ENCODE measurements around the gene TFAP2E.

The TFAP2E gene

GRCh38 chr1:35573198-35574124 is at the start of gene TFAP2E:
Gene TFAP2E, plus strand, starts transcription at chr1:35573314. Its CDS starts 264 bp downstream, at chr1:35573578.
- DNase-seq = peak in 44 of 58 donors; percentile 8 to 79 (median 30)

- no peak for DNase-seq
These were observed 49.0 kb upstream of the TFAP2E start for GRCh38 chr1:35524106-35524505.

- DNase-seq = no peak
These were observed 42.9 kb upstream of the TFAP2E start for GRCh38 chr1:35530168-35530567.

DNA sequence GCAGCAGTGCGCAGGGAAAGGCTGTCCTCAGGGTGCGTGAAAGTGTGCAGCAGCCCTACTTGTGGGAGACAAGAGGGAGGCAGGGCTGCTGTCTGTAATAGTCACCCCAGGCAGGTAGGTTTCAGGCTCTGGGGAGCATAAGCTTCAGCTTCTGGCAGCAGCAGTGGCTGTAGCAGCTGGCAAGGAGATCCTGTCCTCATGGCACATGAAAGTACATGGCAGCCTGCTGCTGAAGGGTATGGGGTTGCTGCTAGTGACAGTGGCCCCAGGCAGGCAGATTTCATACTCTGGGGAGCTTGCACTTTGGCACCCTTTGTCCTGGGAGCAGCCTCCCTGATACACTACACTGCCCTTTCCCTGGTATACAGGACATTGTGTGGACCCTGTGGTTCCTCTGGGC is 42.2 kb upstream of the TFAP2E start:
- DNase-seq = no peak

GRCh38 chr1:35531368-35531767 is 41.7 kb upstream of the TFAP2E start:
- no peak for DNase-seq

GRCh38 chr1:35532497-35533223 is 40.5 kb upstream of the TFAP2E start:
- DNase-seq = peak in 8 of 58 donors; percentile 1 to 78 (median 11)

DNA sequence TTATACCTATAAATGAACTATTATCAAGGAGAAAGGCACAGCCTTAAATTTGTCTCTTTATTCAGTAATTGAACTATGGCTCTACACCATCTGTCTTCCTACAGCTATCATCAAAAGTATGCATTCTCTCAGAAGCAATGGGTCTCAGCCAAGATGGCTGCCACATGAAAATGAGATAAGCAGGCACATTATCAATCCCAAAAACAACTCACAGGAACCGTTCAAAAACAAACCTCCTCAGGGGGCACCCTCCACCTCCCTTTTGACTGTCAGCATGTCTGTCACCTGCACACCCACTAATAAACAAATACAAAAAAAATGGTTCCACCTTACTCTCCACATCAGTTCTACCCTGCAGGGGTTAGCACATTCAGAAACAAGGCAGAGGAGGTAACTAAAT is 39.5 kb upstream of the TFAP2E start:
- DNase-seq = no peak

- no peak for DNase-seq
These were observed 37.9 kb upstream of the TFAP2E start for GRCh38 chr1:35535243-35535642.

DNA sequence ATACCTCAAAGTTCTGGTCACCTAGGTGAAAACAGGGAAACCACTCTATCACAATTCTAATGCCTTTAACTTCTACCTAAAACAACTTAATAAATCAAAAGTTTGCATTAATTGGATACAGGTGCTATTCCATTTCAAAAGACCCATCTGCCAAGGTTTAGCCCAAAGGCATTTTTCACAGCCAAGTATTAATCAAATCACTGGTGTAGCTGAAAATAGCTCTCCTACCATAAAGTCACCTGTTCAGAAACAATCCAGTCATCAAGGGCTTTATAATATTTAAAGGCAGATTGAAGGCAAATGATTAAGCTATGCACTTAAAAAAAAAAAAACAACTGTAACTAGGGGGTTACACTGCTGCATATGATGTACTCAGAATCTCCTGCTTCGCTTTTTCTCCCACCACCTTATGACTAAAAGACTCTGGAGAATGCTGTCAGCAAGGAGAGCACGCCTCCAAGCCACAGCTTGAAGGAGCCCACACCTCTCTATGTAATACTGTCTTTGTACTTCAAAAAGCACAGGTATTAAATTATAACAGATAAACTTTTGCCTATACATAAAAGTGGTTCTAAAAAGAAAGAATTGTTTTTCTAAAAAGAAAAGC is 36.5 kb upstream of the TFAP2E start:
- peak in 1 of 58 donors; percentile 7 for DNase-seq

GRCh38 chr1:35537806-35538205 is 35.3 kb upstream of the TFAP2E start:
- DNase-seq = no peak

DNA sequence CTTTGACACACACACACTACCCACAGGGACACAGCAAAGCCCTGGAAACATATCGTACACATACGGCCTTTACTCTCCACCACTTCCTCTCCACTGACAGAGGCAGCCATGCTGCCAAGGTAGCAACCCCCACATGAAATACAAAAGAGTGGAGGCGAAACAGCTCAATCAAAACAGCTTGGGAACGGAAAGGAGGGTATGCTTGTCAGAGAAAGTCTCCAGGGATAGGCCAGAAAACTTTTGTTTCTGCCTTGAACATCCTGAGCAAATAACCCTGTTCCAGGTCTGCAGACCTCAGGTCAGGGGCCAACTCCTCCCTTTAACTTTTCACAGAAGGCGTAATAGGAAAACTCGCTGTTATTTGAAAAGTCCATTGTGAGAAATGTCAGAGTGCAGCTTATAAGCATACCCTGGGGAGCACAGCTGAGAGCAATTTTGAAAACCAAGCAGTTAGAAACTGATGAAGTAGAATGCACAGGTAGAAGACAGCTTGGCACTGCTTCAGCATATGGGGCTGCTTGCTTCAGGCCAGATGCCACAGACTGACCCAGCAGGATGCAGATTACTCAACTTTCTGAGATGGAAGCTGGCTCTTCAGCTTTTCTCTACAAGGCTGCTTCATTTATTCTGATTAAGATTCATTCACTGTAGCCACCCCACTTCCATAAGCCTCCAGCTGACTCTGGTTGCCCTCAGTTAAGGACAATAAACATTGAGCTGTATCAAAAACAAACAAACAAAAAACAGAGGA is 33.9 kb upstream of the TFAP2E start:
- peak in 1 of 58 donors; percentile 14 for DNase-seq

DNA sequence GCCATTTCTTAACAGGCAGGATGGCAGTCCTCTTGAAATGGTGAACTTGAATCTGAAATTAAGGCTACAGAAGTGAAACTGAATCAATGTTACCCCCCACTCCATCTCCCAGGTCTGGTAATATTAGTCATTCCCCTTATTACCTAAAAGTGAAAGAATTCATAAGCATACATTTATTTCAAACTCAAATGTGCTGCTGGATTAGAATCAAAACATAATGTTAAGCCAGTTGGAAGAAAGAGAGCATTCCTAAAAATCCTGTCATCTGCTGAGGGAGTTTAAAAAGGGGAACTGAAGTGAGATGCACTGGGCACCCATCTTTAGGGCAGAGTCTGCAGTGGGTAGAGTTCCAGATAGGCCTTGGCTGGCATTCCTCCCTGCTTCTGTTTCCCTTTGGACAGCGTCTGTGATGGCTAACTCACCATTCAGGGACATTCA is 33.3 kb upstream of the TFAP2E start:
- DNase-seq = peak in 5 of 58 donors; percentile 11 to 54 (median 18)

DNA sequence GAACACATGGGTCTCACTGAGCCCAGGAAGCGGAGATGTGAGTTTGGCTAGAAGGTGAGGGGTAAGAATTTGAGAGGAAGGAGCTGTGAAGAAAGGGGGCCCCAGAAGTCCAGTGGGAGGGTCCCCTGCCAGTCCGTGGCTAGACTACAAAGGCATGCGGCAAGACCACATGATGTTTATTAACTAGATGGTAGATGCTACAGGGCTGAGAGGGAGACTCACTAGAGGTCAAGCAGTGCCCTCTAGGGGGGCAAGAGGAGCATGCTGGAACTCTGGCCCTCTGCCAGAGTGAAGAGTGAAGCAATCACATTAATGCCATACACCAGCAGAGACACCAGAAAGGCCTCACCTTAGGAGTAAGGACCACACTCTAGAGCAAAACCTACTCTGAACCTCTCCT is 28.1 kb upstream of the TFAP2E start:
- peak in 23 of 58 donors; percentile 15 to 72 (median 46) for DNase-seq

DNA sequence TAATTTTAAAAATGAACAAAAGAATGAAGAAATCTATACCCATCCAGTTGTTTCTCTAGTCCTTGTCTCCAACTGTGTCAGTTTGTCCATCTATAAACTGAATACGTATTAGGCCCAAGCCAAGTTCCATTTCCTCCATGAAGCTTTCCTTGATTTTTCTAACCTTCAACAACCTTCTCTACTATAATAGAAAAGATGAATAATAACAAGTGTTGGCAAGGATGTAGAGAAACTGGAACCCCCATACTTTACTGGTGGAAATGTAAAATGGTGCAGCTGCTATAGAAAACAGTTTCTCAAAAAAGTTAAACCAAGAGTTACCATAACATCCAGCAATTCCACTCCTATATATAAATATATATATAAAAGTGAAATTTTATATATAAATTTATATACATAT is 26.5 kb upstream of the TFAP2E start:
- no peak for DNase-seq

GRCh38 chr1:35553851-35554250 is 19.3 kb upstream of the TFAP2E start:
- no peak for DNase-seq

DNA sequence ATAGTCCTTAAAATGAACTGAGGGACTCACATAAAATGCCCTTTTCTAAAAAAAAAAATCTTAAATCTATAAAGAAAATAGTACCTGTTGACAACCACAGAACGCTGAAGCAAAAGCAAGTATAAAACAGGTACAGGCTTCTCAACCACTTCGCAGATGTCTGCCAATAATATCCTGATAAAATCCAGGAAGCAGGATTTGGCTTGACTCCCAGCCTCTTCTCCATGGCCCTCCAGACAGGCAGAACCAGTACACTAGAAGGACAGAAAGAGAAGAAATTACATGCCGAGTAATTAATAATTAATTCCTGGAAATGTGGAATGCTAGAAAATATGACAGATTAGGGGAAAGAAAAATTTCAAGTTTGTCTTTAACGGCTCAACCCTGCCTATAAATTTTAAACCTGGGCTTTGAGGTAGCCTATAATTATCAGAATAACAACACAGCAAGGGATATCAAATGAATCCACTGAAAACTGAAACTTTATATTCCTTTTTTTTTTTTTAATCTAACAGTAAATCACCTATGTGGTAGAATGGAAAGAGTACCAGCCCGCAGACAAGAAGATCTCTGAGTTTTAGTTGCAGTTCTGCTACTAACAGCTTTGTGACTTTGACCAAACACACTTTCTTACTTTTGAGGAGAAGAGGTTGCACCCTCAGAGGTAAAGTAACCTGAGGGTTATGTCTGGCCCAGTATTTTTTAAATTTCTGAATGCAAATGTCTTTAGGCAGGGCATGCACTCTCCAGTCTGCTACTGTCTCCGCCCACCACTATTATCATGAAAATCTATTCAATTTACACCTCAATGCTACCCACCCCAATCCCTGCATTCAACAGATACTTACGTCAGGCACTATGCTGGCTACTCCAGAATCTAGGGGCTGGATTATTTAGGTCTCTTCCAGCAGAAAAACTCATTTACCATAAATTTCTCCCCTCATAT is 18.6 kb upstream of the TFAP2E start:
- DNase-seq = no peak

DNA sequence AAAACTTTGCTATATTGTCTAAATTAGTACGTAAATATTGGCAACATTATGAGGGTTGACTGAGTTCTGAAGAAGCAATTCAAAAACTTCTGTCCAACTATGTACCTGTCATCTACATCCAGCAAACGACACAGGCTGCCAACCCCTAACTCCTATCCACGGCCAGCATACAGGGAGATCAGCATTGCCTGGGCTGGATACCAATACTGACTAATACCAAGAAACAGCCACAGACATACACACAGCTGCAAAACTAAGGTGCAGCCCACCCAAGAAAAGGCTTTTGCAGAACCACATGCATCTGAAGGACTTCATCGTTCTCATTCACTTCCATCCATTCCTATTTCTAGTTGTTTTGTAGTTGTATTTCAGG is 17.9 kb upstream of the TFAP2E start:
- DNase-seq = no peak

DNA sequence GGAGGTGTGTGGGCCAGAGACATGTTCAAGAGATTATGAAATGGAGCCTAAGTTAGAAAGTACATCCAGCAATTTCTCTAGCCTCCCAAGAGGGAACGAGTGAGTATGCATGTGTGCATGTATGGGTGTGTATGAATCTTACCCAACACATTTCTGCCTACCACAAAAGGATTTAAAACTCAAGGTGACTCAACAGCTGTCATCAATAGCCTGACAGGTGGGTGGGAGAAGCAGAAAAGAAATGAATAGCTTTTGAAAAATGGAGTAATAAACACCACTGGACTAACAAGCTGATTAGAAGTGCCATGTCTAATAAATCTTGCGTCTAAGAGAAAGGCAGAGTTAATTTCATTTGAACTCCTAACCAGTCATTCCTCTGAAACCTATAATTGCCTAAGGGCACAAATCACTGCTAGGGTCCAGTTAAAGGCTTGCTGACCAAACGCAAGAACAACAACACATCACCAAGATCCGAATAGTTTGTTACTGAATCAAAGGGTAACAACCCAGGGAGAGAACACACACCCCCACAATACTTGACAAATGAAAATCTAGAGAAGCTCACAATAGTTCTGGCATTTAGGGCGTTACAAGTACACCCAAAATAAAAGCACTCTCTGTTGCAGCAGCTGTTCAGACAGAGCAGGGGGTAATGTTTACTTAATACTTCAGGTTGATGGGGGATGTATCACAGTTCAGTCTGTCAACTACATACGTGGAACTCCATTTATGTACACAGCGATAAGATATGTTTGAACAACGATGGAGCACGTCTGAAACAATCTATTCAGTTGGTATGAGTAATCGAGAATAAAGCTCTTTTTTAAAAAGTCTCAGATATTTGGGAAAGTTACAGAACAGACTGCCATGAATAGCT is 17.3 kb upstream of the TFAP2E start:
- DNase-seq = no peak

Measured in anterior cingulate cortex (tissue), 58 donors.